GM08714 (cell line): ENCODE results near the gene KAZALD1.

Source experiments
- H3K4me3 ChIP-seq: fragments of 200-500 bp; sonication (Bioruptor generic); 2 replicates; pipeline ENCODE4 v1.5.1; 2014; ENCODE audit warnings: mild to moderate bottlenecking, low read length, inconsistent platforms
- ZNF274 ChIP-seq: IDR thresholded peaks from 2 replicates; pipeline ENCODE4 v1.6.1; 2012; ENCODE audit warnings: mild to moderate bottlenecking, low read depth, low read length

KAZALD1 gene

DNA sequence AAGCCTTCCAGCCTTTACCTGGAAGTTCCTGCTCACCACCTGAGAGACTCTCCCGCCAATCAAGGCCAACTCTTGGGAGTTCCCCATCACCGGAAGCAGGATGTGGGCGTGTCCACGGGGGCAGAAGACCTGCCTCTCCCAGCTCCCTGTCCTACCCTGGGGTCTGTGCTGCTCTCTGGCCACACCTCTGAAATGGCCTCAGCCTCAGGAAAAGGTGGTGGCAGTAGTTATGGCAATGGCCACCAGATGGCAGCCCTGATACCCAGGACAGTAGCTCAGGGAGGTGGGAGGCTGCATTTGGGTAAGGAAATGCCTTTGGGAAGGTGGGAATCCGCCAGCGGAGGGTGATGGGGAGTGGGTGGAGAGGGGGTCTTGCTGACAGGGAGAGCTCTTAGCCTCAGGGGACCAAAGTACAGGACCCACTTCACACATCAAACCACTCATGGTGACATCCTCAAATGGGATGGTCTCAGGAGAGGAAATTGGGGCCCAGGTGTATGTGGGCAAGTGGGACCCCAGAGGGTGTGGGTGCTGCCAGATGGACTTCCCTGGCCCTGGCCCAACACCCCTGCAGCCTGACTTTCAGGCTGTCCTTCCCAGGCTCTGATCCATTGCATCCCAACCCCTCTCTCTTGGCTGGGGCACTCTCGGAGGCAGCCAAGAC is 33.9 kb downstream of the KAZALD1 start:
- no peak overlapping the region for H3K4me3 ChIP-seq
- TF ChIP-seq ZNF274 = no peak

DNA sequence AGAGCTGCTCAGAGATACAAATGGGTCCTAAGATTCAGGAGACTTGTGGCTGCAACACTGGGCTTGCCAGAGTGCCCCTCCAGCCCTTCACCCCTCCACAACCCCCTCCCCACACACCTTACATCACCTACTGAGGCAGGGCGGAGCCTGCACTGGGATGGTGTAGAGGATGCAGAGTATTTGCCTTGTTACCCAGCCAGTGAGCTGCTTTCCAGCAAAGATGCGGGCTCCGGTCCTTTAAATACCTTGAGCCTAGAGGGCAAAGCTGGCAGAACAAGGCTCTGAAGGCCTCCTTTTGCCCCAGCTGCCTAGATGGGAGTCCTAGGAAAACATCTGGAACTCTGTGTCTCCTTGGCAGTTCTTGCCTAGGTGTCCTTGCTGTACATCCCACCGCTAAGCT is 34.6 kb downstream of the KAZALD1 start:
- no peak overlapping the region for H3K4me3 ChIP-seq
- TF ChIP-seq ZNF274 = no peak

DNA sequence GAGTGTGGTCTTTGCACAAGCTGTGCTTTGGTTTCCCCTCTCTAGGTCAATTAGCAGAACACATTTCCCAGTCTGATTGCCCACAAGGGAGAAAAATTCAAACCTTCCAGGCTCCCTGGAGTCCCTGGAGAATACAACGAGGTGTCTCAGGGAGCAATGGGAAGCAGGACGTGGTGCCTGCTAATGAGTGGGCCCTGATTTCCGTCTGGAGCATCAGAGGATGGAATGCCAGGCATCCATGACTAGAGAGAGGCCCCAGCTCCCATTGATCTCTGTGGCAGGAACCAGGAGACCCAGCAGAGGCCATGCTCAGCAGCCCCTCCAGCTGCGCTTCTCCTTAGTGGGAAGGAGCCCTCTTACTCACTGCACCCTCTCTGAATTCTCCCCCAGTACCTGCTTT is 36.1 kb downstream of the KAZALD1 start:
- no peak overlapping the region for H3K4me3 ChIP-seq
- TF ChIP-seq ZNF274 = no peak

DNA sequence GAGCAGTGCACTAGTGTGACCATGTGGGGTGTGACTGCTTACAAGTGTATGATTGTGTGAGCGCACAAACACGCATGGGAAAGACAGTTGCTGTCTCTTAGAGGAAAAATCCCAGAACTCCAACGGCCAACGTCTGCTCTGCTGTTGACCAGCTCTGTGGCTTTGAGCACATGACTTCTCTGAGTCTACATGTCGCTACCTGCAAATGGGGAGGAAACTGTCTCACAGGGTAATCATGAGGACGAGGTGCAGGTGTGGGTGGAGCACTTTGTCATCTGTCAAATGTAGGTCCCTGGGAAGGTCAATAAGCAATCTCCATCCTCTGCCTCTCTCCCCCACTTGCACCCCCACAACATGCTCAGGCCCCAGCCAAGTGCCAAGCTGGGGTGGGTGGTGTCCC is 38.1 kb downstream of the KAZALD1 start:
- TF ChIP-seq ZNF274 = no peak
- no peak overlapping the region for H3K4me3 ChIP-seq

DNA sequence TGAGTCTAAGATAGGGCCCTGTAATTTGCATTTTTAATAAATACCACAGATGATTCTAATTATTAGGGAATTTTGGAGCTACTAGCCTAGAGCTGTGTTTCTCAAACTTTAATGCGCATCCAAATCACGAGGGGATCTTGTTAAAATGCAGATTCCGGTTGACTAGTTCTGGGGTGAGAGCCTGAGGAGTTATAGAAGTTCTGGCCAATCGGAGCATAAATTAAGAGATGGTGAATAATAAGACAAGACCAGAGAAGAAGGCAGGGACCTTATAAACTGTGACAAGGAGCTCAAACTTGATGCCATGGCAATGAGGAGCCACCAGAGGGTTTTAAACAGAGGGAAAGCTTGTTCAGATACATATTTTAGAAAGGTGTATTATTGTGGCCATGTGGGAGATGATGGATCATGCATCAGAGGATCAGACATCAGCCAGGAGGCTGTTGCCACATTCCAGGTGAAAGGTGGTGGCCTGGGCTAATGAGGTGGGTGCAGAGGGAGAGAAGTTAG is 39.6 kb downstream of the KAZALD1 start:
- TF ChIP-seq ZNF274 = no peak
- H3K4me3 ChIP-seq = no peak overlapping the region

DNA sequence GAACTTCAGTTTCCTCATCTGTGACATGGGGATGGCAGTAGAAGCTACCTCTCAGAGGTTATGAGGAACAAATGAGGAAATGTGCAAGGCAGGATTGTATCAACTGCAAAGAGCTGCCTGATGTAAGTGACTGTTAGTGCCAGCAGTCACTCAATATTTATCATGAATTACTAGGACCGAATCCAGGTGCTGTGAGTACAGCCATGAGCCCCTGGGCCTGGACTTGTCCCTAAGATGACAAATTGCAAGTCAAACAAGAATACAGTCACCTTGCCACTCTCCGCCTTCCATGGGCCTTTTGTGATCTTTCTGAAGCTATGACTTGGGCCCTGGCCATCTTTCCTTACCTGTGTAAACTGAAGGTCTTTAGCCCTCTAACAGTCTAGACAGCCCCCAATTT is 41.6 kb downstream of the KAZALD1 start:
- no peak for TF ChIP-seq ZNF274
- no peak overlapping the region for H3K4me3 ChIP-seq

DNA sequence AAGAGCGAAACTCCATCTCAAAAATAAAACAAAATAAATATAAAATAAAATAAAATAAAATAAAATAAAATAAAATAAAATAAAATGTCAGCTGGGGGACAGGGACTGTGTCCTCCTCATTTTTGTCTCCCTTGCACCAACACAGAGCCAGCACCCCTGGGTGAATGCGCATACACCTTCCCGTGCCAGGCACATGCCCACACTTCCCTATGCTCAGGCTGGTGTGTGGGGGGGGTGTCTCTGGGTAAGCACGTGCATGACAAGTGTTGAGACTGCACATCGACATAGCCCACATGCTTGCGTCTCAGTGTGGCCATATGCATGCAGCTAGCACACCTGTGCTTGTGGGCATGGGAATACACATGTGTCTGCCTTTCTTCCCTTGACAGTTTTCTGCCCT is 44.6 kb downstream of the KAZALD1 start:
- no peak for TF ChIP-seq ZNF274
- H3K4me3 ChIP-seq = no peak overlapping the region

DNA sequence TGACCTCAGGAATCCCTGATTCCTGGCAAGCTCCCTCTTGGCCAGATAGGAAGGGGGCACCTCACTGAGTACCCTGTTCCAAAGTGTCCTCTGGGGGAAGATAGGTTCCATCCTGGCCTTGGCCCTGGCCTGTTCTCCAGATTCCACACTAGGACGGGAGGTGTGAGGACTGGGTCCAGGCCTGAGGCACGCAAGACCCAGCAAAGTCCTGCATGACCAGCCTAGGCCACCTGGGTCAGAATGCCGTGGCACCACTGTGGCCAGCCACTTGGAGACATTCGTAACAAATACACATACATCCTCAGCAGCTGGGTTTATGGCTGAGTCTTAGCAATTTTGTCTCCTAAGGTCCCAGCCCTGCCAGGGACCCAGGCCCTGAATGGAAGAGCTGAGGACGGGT is 46.0 kb downstream of the KAZALD1 start:
- no peak for TF ChIP-seq ZNF274
- H3K4me3 ChIP-seq = no peak overlapping the region

DNA sequence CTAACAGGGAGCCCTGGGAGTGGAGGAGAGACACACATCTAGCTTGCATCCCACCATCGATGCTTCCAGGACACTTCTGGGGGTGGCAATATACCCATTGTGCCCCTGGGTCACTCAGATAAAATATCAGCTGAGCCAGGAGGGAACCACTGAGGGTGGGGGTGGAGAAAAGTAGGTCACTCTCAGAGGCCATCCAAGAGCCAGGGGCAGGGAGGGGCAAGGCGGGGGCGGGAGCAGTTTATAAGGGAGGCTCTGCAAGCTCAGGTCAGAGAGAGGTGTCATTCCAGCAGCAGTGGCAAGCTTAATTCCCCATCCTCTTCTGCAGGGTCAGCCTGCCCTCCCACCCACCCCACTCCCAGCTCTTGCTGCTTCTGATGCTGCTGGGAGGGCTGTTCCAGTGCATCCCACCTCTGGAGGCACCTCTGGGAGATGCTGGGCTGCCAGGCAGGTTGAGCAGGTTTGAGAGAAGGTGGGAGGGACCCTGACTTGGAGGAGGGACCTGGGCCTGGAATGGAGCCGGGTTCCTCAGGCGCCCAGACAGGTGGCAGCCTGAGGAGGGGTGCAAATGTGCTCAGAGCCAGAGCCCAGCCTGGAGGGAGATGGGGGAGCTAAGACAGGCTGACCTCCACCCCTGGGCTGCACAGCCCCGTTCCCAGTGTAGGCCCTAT is 49.2 kb downstream of the KAZALD1 start:
- TF ChIP-seq ZNF274 = no peak
- H3K4me3 ChIP-seq = no peak overlapping the region

DNA sequence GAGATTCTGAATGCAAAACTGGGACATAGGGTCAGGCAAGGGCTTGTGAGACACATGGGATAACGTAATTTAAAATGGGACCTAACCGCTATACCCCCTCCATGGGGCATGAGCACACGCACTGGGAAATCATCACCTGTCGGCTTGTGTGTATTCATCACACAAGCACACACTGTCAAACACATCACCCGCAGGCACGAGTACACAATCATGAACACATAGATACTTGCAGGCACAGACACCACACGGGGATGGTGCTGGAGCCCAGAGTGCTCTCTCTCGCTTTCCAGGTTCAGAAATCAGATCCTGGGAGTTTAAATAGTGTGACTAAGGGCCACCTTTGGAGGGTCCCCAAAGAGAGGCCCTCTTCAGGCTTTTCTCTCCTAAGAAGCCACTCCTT is 49.8 kb downstream of the KAZALD1 start:
- TF ChIP-seq ZNF274 = no peak
- H3K4me3 ChIP-seq = no peak overlapping the region

DNA sequence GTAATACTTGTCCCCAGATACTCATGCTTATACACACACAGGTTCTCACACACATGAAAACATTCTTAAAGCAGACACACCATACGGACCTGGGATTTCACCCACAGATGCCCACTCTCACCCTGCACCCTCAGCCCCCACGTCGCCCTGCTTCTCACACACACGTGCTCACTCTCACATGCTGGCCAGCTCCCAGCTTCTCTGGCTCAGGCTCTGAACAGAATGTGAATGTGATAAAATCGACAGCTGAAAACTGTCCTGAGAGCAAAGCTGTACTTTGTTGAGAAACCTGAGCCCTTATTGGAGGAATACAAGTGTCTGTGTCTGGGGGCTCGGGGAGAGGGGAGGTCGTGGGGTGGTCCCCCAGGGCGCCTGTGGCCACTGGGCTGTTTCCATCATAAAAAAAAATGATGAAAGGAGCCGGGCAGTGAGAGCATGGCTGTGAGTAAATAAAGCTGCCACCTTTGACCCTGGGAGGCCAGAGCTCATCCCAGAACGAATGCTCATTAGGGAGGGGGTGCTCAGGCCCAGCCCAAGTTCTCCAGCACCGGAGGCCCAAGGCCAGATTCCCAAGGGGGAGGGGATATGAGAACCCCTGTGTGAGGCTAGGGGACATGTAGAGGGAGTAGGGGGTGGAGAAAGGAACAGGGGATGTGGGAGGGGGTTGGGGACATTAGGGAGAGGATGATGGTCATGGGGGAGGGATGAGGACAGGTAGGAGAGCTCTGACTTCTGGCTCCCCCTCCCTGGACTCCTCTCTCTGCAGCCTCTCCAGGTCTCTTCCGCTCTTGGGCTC is 51.2 kb downstream of the KAZALD1 start:
- H3K4me3 ChIP-seq = no peak overlapping the region
- no peak for TF ChIP-seq ZNF274

DNA sequence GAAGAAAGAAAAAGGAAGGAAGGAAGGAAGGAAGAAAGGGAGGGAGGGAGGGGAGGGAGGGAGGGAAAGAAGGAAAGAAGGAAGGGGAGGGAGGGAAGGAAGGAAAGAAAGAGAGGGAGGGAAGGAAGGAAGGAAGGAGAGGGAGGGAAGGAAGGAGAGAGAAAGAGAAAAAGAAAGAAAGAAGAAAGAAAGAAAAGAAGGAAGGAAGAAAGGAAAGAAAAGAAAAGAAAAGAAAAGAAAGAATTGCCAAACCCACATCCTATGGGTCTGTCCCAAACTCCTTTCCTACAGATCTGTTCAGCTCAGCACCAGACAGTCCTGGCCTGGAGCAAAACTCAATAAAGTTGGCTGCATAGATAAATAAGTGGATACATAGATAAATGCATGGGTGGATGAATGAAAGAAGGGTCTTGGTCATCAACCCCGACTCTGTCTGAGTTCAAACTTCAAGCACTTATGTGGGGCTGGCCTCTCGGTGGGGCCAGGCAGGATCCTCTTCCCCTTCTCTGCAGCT is 52.2 kb downstream of the KAZALD1 start:
- H3K4me3 ChIP-seq = no peak overlapping the region
- TF ChIP-seq ZNF274 = no peak

DNA sequence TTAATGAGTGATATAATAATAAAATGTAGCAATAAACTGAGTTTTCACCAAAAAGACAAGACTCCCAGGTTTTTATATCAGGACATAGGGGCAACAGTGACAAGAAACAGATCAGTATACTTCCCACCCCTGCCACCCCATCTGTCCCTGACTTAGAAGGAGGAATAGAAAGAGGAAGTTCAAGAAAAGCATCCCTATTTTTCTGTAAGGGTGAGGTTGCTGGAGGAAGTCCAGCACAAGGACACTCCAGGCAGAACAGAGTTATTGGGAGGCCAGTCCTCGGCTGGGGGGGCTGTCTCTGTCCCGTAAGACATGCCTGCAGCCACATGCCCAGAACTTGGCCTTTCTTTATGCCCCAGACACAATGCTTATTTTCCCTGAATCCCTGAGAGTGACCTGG is 52.9 kb downstream of the KAZALD1 start:
- TF ChIP-seq ZNF274 = no peak
- no peak overlapping the region for H3K4me3 ChIP-seq
